ENCODE measurements around the gene CACNA2D3. TPM values are rescaled to one million over a fixed set of nuclear protein-coding genes. Genes with fewer than 3 reads are reported as not detected.

The CACNA2D3 gene
- total and polyA plus RNA-seq, 2 experiments from 2014 or later, result 0.30 to 0.43 TPM

DNA sequence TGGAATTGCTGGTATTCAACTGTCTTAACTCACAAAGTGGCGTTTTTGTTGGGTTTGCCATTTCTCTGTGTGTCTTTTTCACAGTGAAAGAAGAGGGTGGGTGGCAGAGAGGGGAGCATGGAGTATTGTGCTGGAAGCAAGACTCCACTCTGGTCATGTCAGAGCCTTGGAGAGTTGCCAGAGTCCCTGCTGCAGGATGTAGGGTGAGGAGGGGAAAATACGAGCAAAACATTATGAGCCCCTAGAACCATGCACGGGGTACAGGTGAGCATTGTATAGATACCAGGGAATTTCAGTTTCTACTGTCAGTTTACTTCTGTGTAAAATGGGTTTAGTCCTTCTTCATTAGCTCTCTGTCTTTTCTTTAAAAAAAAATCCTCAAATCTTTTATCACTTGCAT is 249.9 kb downstream of the CACNA2D3 start:
- no peak for DNase-seq
- in situ Hi-C loops (cut with MboI), result no loop called here
- H3K9me2 ChIP-seq (ENCODE audit: insufficient read depth), result no peaks in the 10 kb centered on the region
- no peak overlapping the region for H3K4me2 ChIP-seq (ENCODE audit: unreplicated experiment)
- no peak overlapping the region for H2AFZ ChIP-seq
- no peak overlapping the region for H3K27ac ChIP-seq
- H3K4me3 ChIP-seq, result no peak overlapping the region
- no peaks in the 10 kb centered on the region for H4K20me1 ChIP-seq (ENCODE audit: insufficient read depth)
- no peaks in the 10 kb centered on the region for H3K4me1 ChIP-seq (ENCODE audit: insufficient read depth)
- H3K9ac ChIP-seq, result no peak overlapping the region
- no peaks in the 10 kb centered on the region for H3K9me3 ChIP-seq (ENCODE audit: low read depth)
- TF ChIP-seq EZH2phosphoT487 (IDR thresholded peaks at IDR 0.05; ENCODE audit: insufficient read depth, low read depth) (no peak), EZH2 (IDR thresholded peaks at IDR 0.05; ENCODE audit: insufficient read depth, poor library complexity, severe bottlenecking) (no peak)
- H3K79me2 ChIP-seq (ENCODE audit: insufficient read depth), result no peaks in the 10 kb centered on the region
- no peaks in the 10 kb centered on the region for H3K36me3 ChIP-seq (ENCODE audit: low read depth)
- H3F3A ChIP-seq (ENCODE audit: insufficient read depth), result no peaks in the 10 kb centered on the region
- H3K27me3 ChIP-seq (replicated peaks; ENCODE audit: insufficient read depth), result no peaks in the 10 kb centered on the region
- 18 to 23% methylated on average over 3 of the region's 3 CpGs for WGBS, 2 experiments (ENCODE audit: low coverage in 1 of 2, low lambda C conversion rate in 2 of 2, missing lambda C conversion rate in 2 of 2)

GRCh38 chr3:54374214-54374852 is 252.0 kb downstream of the CACNA2D3 start:
- DNase-seq, result peak; percentile 19
- Histone ChIP-seq H4K20me1 (ENCODE audit: insufficient read depth) (no peaks in the 10 kb centered on the region), H3K9me3 (ENCODE audit: low read depth) (no peaks in the 10 kb centered on the region), H3K4me2 (ENCODE audit: unreplicated experiment) (no peak overlapping the region), H3K27me3 (replicated peaks; ENCODE audit: insufficient read depth) (no peaks in the 10 kb centered on the region), H3K27ac (no peak overlapping the region), H3K9ac (no peak overlapping the region), H3K4me3 (no peak overlapping the region), H3K79me2 (ENCODE audit: insufficient read depth) (no peaks in the 10 kb centered on the region), H3K4me1 (ENCODE audit: insufficient read depth) (no peaks in the 10 kb centered on the region), H3F3A (ENCODE audit: insufficient read depth) (no peaks in the 10 kb centered on the region), H3K9me2 (ENCODE audit: insufficient read depth) (no peaks in the 10 kb centered on the region), H2AFZ (no peak overlapping the region), H3K36me3 (ENCODE audit: low read depth) (no peaks in the 10 kb centered on the region)
- 66 to 69% methylated on average over 8 of the region's 8 CpGs for WGBS, 2 experiments (ENCODE audit: low coverage in 1 of 2, low lambda C conversion rate in 2 of 2, missing lambda C conversion rate in 2 of 2)
- in situ Hi-C loops (cut with MboI), result no loop called here
- TF ChIP-seq EZH2phosphoT487 (IDR thresholded peaks at IDR 0.05; ENCODE audit: insufficient read depth, low read depth), result no peak
- TF ChIP-seq EZH2 (IDR thresholded peaks at IDR 0.05; ENCODE audit: insufficient read depth, poor library complexity, severe bottlenecking), result no peak

GRCh38 chr3:54376142-54376807 is 253.9 kb downstream of the CACNA2D3 start:
- no peak for DNase-seq
- Histone ChIP-seq H3K4me2 (ENCODE audit: unreplicated experiment) (no peak overlapping the region), H3K4me1 (ENCODE audit: insufficient read depth) (no peaks in the 10 kb centered on the region), H3K27ac (no peak overlapping the region), H3K9me3 (ENCODE audit: low read depth) (no peaks in the 10 kb centered on the region), H4K20me1 (ENCODE audit: insufficient read depth) (no peaks in the 10 kb centered on the region), H3K79me2 (ENCODE audit: insufficient read depth) (no peaks in the 10 kb centered on the region), H3K9ac (no peak overlapping the region), H2AFZ (no peak overlapping the region), H3K9me2 (ENCODE audit: insufficient read depth) (no peaks in the 10 kb centered on the region), H3K36me3 (ENCODE audit: low read depth) (no peaks in the 10 kb centered on the region), H3F3A (ENCODE audit: insufficient read depth) (no peaks in the 10 kb centered on the region), H3K27me3 (replicated peaks; ENCODE audit: insufficient read depth) (no peaks in the 10 kb centered on the region), H3K4me3 (no peak overlapping the region)
- TF ChIP-seq EZH2 (IDR thresholded peaks at IDR 0.05; ENCODE audit: insufficient read depth, poor library complexity, severe bottlenecking), result no peak
- TF ChIP-seq EZH2phosphoT487 (IDR thresholded peaks at IDR 0.05; ENCODE audit: insufficient read depth, low read depth), result no peak
- 43 to 48% methylated on average over 6 of the region's 6 CpGs for WGBS, 2 experiments (ENCODE audit: low coverage in 1 of 2, low lambda C conversion rate in 2 of 2, missing lambda C conversion rate in 2 of 2)
- in situ Hi-C loops (cut with MboI), result no loop called here

DNA sequence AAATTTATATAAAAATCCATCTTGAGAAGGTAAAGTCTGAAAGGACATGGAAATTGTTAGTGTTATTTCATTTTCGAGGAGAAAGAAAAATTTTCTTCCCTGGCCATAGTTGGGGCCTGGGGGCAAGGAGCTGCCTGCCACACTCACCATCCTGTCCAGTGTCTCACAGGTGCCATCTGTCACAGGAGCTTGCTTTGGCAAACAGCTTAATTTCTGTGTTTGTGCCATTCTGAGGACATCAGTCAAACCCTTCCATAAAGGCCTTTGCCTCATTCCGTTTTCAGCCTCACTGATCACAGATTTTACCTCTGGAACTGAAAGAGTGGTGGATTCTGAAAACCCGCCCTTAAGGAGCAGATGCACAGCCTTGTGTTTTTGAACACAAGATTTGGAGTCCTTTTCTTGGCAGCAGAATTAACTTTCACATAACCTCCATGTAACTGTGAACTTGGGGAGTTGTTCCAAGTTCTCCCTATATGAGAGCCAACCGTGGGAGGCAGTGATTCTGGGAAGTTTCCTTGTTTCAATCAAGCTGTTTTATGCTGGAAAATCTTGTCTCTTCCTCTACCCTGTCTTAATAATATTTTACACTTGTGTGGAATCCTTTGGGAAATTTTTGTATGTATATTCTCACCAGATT is 254.7 kb downstream of the CACNA2D3 start:
- Histone ChIP-seq H2AFZ (no peak overlapping the region), H3K9me3 (ENCODE audit: low read depth) (no peaks in the 10 kb centered on the region), H3F3A (ENCODE audit: insufficient read depth) (no peaks in the 10 kb centered on the region), H3K4me2 (ENCODE audit: unreplicated experiment) (no peak overlapping the region), H3K9ac (no peak overlapping the region), H3K27me3 (replicated peaks; ENCODE audit: insufficient read depth) (no peaks in the 10 kb centered on the region), H3K27ac (no peak overlapping the region), H3K9me2 (ENCODE audit: insufficient read depth) (no peaks in the 10 kb centered on the region), H4K20me1 (ENCODE audit: insufficient read depth) (no peaks in the 10 kb centered on the region), H3K36me3 (ENCODE audit: low read depth) (no peaks in the 10 kb centered on the region), H3K79me2 (ENCODE audit: insufficient read depth) (no peaks in the 10 kb centered on the region), H3K4me1 (ENCODE audit: insufficient read depth) (no peaks in the 10 kb centered on the region), H3K4me3 (no peak overlapping the region)
- DNase-seq, result no peak
- TF ChIP-seq EZH2 (IDR thresholded peaks at IDR 0.05; ENCODE audit: insufficient read depth, poor library complexity, severe bottlenecking), result no peak
- in situ Hi-C loops (cut with MboI), result no loop called here
- WGBS, 2 experiments (ENCODE audit: low coverage in 1 of 2, low lambda C conversion rate in 2 of 2, missing lambda C conversion rate in 2 of 2), result 7% methylated on average over 4 of the region's 4 CpGs
